HCT116 (cell line): ENCODE measurements around the gene PPID. TPM values are rescaled to one million over a fixed set of nuclear protein-coding genes. Genes with fewer than 3 reads are reported as not detected.

Source experiments
- ATAC-seq: fragments of 200-7000 bp; cut with Tn5 transposase; 2 replicates; pipeline ENCODE4 v1.9.1; 2020; ENCODE audit warnings: mild to moderate bottlenecking, moderate library complexity
- BruUV-seq: library from RNA; stranded (reverse); fragments of 400-500 nt; replicated peaks from 2 replicates; lab custom pipeline; 2021; lab: Mats Ljungman, UMichigan
- CTCF ChIA-PET: fragments of 300-600 bp; sonication (Branson Sonifier 250); formaldehyde crosslinking; loops from one replicate; lab custom pipeline; 2021; ENCODE audit warnings: antibody characterized with exemption; lab: Charles Lee
- POLR2A ChIA-PET: fragments of 300-600, 350-600 bp; sonication (Branson Sonifier 250); formaldehyde crosslinking; loops from one replicate; lab custom pipeline; 2021; ENCODE audit warnings: antibody characterized with exemption; lab: Charles Lee
- RAD21 ChIA-PET, 2 experiments: fragments of 300-600 bp; sonication (Branson Sonifier 250); formaldehyde crosslinking; loops; one replicate each; lab custom pipeline; 2023; ENCODE audit warnings: low total read pairs in 2 of 2; ENCODE audit not compliant: uncharacterized antibody in 2 of 2, unreplicated experiment in 2 of 2, low non-redundant PET in 1 of 2; lab: Charles Lee
- DNase-seq: peaks from one replicate; pipeline ENCODE4 v3.0.0-alpha.2; 2010; ENCODE audit warnings: low read depth, low spot score
- H2AFZ ChIP-seq: fragments of 200-600 bp; shearing (Covaris generic), sonication (generic); 2 replicates; pipeline ENCODE4 v1.6.1; 2017; ENCODE audit warnings: low read depth, mixed run types, mixed read lengths, antibody characterized with exemption, low read length; ENCODE audit not compliant: poor library complexity, severe bottlenecking
- H3K27ac ChIP-seq: 2 replicates; pipeline ENCODE4 v1.5.1; 2012; ENCODE audit warnings: low read depth, low read length
- H3K27me3 ChIP-seq: fragments of 200-600 bp; sonication (generic); 2 replicates; pipeline ENCODE4 v1.6.1; 2016; ENCODE audit warnings: mixed run types, low read length, mixed read lengths; ENCODE audit not compliant: insufficient read depth
- H3K36me3 ChIP-seq, 2 experiments: fragments of 200-500 bp in 1 of 2; fragments of 200-600 bp in 1 of 2; sonication (Bioruptor generic) in 1 of 2; sonication (generic) in 1 of 2; 2 replicates each; pipeline versions ENCODE4 v1.5.1 to v1.6.1; 2014 to 2016; ENCODE audit warnings: low read length in 2 of 2, inconsistent platforms in 1 of 2, mixed read lengths in 1 of 2, mixed run types in 1 of 2; ENCODE audit not compliant: insufficient read depth in 2 of 2, control insufficient read depth in 1 of 2
- H3K4me1 ChIP-seq, 2 experiments: fragments of 200-600 bp in 1 of 2; sonication (generic) in 1 of 2; 2 replicates each; pipeline versions ENCODE4 v1.5.1 to v1.6.1; 2012 to 2017; ENCODE audit warnings: low read length in 2 of 2, inconsistent platforms in 1 of 2, mild to moderate bottlenecking in 1 of 2, mixed read lengths in 1 of 2, mixed run types in 1 of 2, moderate library complexity in 1 of 2; ENCODE audit not compliant: insufficient read depth in 2 of 2, control insufficient read depth in 1 of 2
- H3K4me2 ChIP-seq: fragments of 200-600 bp; sonication (generic); 2 replicates; pipeline ENCODE4 v1.6.1; 2017; ENCODE audit warnings: mixed run types, low read length, mixed read lengths
- H3K4me3 ChIP-seq, 2 experiments: fragments of 200-600 bp in 1 of 2; sonication (generic) in 1 of 2; replicated peaks in 1 of 2; 2 replicates each; pipeline ENCODE4 v1.5.1; 2011 to 2016; ENCODE audit warnings: low read length in 2 of 2, control low read depth in 1 of 2, low read depth in 1 of 2, mild to moderate bottlenecking in 1 of 2, mixed read lengths in 1 of 2, mixed run types in 1 of 2
- H3K79me2 ChIP-seq: fragments of 200-600 bp; sonication (generic); 2 replicates; pipeline ENCODE4 v1.6.1; 2017; ENCODE audit warnings: mild to moderate bottlenecking, mixed run types, low read length, moderate library complexity, mixed read lengths; ENCODE audit not compliant: insufficient read depth
- H3K9ac ChIP-seq: fragments of 200-600 bp; sonication (generic); 2 replicates; pipeline ENCODE4 v1.6.1; 2016; ENCODE audit warnings: low read length, mixed read lengths
- H3K9me2 ChIP-seq: fragments of 200-600 bp; sonication (generic), shearing (Covaris generic); 2 replicates; pipeline ENCODE4 v1.6.1; 2017; ENCODE audit warnings: mixed run types, mild to moderate bottlenecking, moderate library complexity; ENCODE audit not compliant: insufficient read depth
- H3K9me3 ChIP-seq, 2 experiments: fragments of 200-500 bp in 1 of 2; fragments of 200-600 bp in 1 of 2; sonication (Bioruptor generic) in 1 of 2; sonication (generic) in 1 of 2; 2 replicates each; pipeline ENCODE4 v1.6.1; 2014 to 2017; ENCODE audit warnings: low read length in 2 of 2, mixed read lengths in 2 of 2, inconsistent platforms in 1 of 2, low read depth in 1 of 2, mild to moderate bottlenecking in 1 of 2, mixed run types in 1 of 2, moderate library complexity in 1 of 2; ENCODE audit not compliant: control insufficient read depth in 1 of 2, insufficient read depth in 1 of 2
- H4K20me1 ChIP-seq: fragments of 200-600 bp; sonication (generic), shearing (Covaris generic); 2 replicates; pipeline ENCODE4 v1.6.1; 2017; ENCODE audit warnings: mixed run types, mild to moderate bottlenecking, moderate library complexity; ENCODE audit not compliant: insufficient read depth
- CEBPB ChIP-seq: IDR thresholded peaks from 2 replicates; pipeline ENCODE4 v1.6.1; 2012; ENCODE audit warnings: low read depth
- ELF1 ChIP-seq: IDR thresholded peaks from 2 replicates; pipeline ENCODE4 v1.6.1; 2012; ENCODE audit warnings: low read depth, borderline replicate concordance
- EZH2 ChIP-seq: fragments of 200-600 bp; sonication (generic); IDR thresholded peaks from 2 replicates; pipeline ENCODE4 v1.6.1; 2017; ENCODE audit warnings: antibody characterized with exemption, mixed run types
- JUND ChIP-seq: IDR thresholded peaks from 2 replicates; pipeline ENCODE4 v1.6.1; 2012
- RAD21 ChIP-seq: IDR thresholded peaks from 2 replicates; pipeline ENCODE4 v1.6.1; 2012; ENCODE audit warnings: low read depth, mild to moderate bottlenecking
- SIN3A ChIP-seq: IDR thresholded peaks from 2 replicates; pipeline ENCODE4 v1.6.1; 2012; ENCODE audit warnings: low read depth
- SP1 ChIP-seq: IDR thresholded peaks from 2 replicates; pipeline ENCODE4 v1.6.1; 2012; ENCODE audit warnings: low read depth
- SRF ChIP-seq: IDR thresholded peaks from 2 replicates; pipeline ENCODE4 v1.6.1; 2012; ENCODE audit warnings: low read depth
- TCF7L2 ChIP-seq: IDR thresholded peaks from 2 replicates; pipeline ENCODE4 v1.7.0; 2011; ENCODE audit warnings: borderline replicate concordance, inconsistent platforms; ENCODE audit not compliant: insufficient read depth, insufficient read length; ENCODE audit errors: extremely low read depth
- ZBTB33 ChIP-seq: IDR thresholded peaks from 2 replicates; pipeline ENCODE4 v1.6.1; 2011; ENCODE audit warnings: mild to moderate bottlenecking, low read length, moderate library complexity; ENCODE audit not compliant: insufficient replicate concordance; ENCODE audit errors: extremely low read depth
- intact Hi-C: fragments of 100-400 bp; cut with micrococcal nuclease; formaldehyde crosslinking; loops from 2 replicates; pipeline ENCODE4 v1.10.0; 2022
- total RNA-seq: library from RNA; stranded (reverse); gene quantifications from one replicate; pipeline ENCODE4 v1.2.1, GENCODE V29; 2021; ENCODE audit not compliant: unreplicated experiment
- TF ChIP-seq, protein P1 (sequence below): IDR thresholded peaks from 2 replicates; pipeline ENCODE4 v1.6.1; 2012

PPID gene
- total RNA-seq, 1 experiment from 2014 or later: 48.2 TPM

GRCh38 chr4:158710814-158711213 lies 12.4 kb downstream of the PPID start:
- Histone ChIP-seq H3K9me3 (no peaks in the 10 kb centered on the region), H3K4me3 (no peak overlapping the region), H3K27ac (no peak overlapping the region), H3K9ac (no peak overlapping the region), H3K4me1 (no peaks in the 10 kb centered on the region), H4K20me1 (no peaks in the 10 kb centered on the region), H3K36me3 (peaks cover 48 to 72% of the 10 kb centered on the region in 2 experiments), H3K9me2 (no peaks in the 10 kb centered on the region), H2AFZ (no peak overlapping the region), H3K27me3 (no peaks in the 10 kb centered on the region), H3K4me2 (no peak overlapping the region), H3K79me2 (0 out of 2 replicates have a peak, but pooled peaks cover 6% of the 10 kb centered on the region)
- POLR2A ChIA-PET: no interaction called here
- CTCF ChIA-PET: interaction anchor here (0.9 to 1.3 kb wide), 3 partner anchors 9 to 745 kb away, joined by 3 to 4 read pairs (median 3); no protein-coding TSS in a partner anchor
- DNase-seq: no peak
- RAD21 ChIA-PET: no interaction called here
- TF ChIP-seq, protein P1, sequence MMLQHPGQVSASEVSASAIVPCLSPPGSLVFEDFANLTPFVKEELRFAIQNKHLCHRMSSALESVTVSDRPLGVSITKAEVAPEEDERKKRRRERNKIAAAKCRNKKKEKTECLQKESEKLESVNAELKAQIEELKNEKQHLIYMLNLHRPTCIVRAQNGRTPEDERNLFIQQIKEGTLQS: no peak
- TF ChIP-seq JUND: no peak
- no peak for TF ChIP-seq EZH2
- no peak for TF ChIP-seq ELF1
- TF ChIP-seq RAD21: peak; percentile 36
- no peak for TF ChIP-seq SRF
- no peak for TF ChIP-seq TCF7L2
- BruUV-seq: no TSS peak
- intact Hi-C loops: no loop called here
- no peak; the same call in 1 of the 2 replicates for ATAC-seq

- BruUV-seq: no TSS peak
- intact Hi-C loops: no loop called here
- CTCF ChIA-PET: no interaction called here
- Histone ChIP-seq H4K20me1 (no peaks in the 10 kb centered on the region), H3K9ac (no peak overlapping the region), H3K27me3 (no peaks in the 10 kb centered on the region), H3K4me3 (no peak overlapping the region), H3K9me3 (no peaks in the 10 kb centered on the region), H3K79me2 (no peaks in the 10 kb centered on the region), H2AFZ (no peak overlapping the region), H3K9me2 (no peaks in the 10 kb centered on the region), H3K4me2 (no peak overlapping the region), H3K27ac (no peak overlapping the region), H3K4me1 (no peaks in the 10 kb centered on the region), H3K36me3 (peaks cover 6 to 21% of the 10 kb centered on the region in 2 experiments)
- ATAC-seq (no peak), DNase-seq (no peak)
- RAD21 ChIA-PET: no interaction called here
- TF ChIP-seq SIN3A (no peak), ZBTB33 (no peak), CEBPB (no peak), SRF (no peak), ELF1 (no peak), TCF7L2 (no peak), SP1 (no peak)
- POLR2A ChIA-PET: no interaction called here
These were observed 18.9 kb downstream of the PPID start for GRCh38 chr4:158704274-158704673.
